ENCODE measurements around the gene SLC41A3.
"Not testable (repeated sequence)": the region's sequence is repeated elsewhere in the genome, so short reads cannot be mapped to it uniquely, and the experiment has no call there.

The SLC41A3 gene

DNA sequence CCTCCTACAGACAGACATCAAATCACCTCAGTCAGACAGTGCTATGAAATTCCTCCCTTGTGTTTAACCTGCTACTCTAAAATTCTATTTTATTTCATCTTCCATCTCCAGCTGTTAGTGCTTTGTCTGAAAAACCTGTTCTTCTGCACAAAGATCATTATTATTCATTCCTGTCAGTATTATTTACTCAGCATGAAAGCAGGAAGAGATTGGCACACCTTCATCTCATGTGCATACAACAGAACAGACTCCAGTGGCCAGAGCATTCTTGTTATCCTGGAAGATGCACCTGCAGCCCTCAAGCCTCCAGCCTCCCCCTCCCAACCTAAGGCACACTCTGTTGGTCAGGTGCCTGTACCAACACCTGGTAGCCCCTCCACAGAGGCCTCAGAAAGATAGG is 116.8 kb downstream of the SLC41A3 start:
- FAIRE-seq: no peak
- DNase-seq (ENCODE audit: insufficient read length, low spot score): no peak
- TF ChIP-seq POU2F2 (IDR thresholded peaks at IDR 0.05; ENCODE audit: low read depth, low read length): no peak

DNA sequence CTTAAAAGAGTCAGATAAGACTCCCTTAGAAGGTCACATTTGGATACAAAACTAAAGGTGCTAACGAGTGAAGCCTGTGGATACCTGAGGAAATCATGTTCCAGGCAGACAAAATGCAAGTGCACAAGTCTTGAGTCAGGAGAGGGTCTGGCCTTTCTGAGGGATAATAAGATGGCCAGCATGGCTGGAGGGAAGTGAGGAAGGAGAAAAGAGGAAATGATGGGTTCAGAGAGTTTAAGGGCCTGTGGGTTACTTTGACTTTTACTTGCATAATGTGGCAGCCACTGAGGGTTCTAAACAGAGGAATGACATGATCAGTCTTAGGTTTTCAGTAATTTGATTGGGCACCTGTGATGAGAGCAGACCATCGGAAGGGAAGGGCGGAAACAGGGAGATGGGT is 118.4 kb downstream of the SLC41A3 start:
- DNase-seq (ENCODE audit: insufficient read length, low spot score): no peak
- no peak for FAIRE-seq
- TF ChIP-seq PAX5 (IDR thresholded peaks at IDR 0.05; ENCODE audit: insufficient read depth, low read length, severe bottlenecking) (no peak), POLR2AphosphoS5 (IDR thresholded peaks at IDR 0.05; ENCODE audit: low read depth, low read length) (no peak), SPI1 (IDR thresholded peaks at IDR 0.05; ENCODE audit: low read depth, low read length) (peak; percentile 27; the same call in 1 of the 2 replicates)

DNA sequence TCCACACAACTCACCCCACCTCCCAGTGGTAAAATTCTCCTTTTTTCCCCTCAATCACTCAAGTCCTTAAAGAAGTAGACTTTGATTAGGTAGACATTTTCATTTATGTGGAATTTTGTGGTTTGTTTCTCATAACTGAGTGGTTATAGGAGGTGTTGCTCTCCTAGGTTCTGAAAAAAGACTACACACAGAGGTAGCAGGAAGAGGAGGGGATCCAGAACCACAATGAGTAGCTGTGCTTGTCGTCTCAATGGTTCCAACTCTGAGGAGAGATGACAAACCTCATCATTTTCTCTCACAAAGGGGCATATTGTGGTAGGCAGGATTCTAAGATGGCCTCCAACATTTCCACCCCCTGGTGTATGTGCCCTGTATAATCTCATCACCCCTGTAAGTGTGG is 120.1 kb downstream of the SLC41A3 start:
- DNase-seq (ENCODE audit: insufficient read length, low spot score); FAIRE-seq: not testable (repeated sequence)

DNA sequence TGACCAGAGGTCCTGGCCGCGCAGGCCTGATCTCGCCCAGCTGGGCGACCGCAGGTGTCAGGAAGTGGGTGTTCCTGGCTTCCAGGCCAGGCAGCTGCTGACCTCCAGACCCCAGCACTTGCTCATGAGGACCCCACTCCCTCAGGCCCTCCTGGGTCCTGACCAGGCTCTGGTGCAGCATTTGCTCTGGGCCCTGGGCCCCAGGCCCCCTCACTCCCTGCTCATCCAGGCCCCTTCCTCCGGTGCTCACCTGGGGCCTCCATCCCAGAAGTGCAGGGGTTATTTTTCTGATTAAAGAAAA is 122.7 kb downstream of the SLC41A3 start:
- no peak for FAIRE-seq
- DNase-seq (ENCODE audit: insufficient read length, low spot score): no peak
- TF ChIP-seq POLR2AphosphoS5 (IDR thresholded peaks at IDR 0.05; ENCODE audit: low read depth, low read length) (no peak), POU2F2 (IDR thresholded peaks at IDR 0.05; ENCODE audit: low read depth, low read length) (no peak), TAF1 (IDR thresholded peaks at IDR 0.05; ENCODE audit: low read depth, low read length) (no peak), POLR2A (IDR thresholded peaks at IDR 0.05; ENCODE audit: low read depth, low read length) (no peak)

DNA sequence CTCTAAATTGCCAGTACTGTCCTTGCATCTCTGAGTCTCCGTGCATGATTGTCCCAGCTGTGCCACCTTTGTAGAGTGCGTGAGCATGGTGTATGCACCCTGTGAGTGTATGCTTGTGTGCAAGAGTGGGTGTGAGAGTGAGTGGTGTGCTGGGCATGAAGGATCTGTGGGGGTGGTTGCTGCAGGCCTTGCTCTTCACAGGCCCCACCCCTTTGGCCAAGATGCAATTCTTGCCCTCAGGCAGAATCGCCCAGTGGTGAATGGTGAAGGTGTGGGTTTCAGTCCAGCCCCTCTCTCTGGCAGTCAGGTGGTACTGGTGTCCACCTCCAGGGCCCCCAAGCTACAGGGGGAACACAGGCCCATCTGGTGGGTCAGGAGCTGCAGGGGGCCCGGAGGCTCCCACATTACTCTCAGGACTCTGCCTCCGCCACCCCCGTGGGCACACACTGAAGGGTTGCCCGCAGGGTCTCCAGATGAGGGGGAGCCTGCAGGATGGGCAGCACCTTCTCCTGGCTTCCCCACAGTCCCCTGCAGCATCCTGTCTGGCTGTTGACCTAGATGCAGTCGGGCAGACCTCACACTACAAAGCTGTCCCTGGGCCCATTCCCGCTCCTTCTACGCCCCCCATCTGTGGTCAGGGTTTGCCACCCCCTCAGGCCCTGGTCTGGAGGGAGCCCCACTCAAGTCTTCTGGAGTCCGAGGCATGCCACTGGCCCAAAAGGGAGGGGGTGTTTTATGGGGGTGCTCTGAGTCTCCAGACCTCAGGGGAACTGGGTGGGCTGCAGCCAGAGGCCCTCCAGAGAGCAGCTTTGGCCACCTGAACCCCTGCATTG is 123.3 kb downstream of the SLC41A3 start:
- no peak for DNase-seq (ENCODE audit: insufficient read length, low spot score)
- TF ChIP-seq POU2F2 (IDR thresholded peaks at IDR 0.05; ENCODE audit: low read depth, low read length): no peak
- no peak for TF ChIP-seq POLR2A (IDR thresholded peaks at IDR 0.05; ENCODE audit: low read depth, low read length)
- TF ChIP-seq TAF1 (IDR thresholded peaks at IDR 0.05; ENCODE audit: low read depth, low read length): no peak
- TF ChIP-seq PAX5 (IDR thresholded peaks at IDR 0.05; ENCODE audit: insufficient read depth, low read length, severe bottlenecking): no peak
- TF ChIP-seq POLR2AphosphoS5 (IDR thresholded peaks at IDR 0.05; ENCODE audit: low read depth, low read length): no peak
- no peak for TF ChIP-seq SPI1 (IDR thresholded peaks at IDR 0.05; ENCODE audit: low read depth, low read length)
- FAIRE-seq: no peak

DNA sequence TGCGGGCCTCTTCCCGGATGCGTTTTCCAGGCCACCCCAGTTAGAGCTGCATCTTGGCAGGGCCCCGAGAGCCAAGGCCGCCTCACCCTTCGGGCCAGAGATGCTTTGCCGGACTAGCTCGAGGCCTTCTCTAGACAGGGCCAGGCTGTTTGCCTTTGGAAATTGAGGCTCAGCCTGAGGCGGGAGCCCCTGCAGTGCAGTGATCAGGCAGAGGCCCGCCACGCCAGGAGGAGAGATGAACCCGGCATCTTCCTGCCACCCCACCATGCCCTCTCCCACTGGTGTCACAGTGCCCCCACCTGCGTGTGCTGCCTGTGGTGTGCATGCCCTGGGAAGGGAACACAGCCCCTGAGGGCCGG is 123.9 kb downstream of the SLC41A3 start:
- FAIRE-seq (no peak), DNase-seq (ENCODE audit: insufficient read length, low spot score) (no peak)
- TF ChIP-seq POLR2A (IDR thresholded peaks at IDR 0.05; ENCODE audit: low read depth, low read length): no peak

DNA sequence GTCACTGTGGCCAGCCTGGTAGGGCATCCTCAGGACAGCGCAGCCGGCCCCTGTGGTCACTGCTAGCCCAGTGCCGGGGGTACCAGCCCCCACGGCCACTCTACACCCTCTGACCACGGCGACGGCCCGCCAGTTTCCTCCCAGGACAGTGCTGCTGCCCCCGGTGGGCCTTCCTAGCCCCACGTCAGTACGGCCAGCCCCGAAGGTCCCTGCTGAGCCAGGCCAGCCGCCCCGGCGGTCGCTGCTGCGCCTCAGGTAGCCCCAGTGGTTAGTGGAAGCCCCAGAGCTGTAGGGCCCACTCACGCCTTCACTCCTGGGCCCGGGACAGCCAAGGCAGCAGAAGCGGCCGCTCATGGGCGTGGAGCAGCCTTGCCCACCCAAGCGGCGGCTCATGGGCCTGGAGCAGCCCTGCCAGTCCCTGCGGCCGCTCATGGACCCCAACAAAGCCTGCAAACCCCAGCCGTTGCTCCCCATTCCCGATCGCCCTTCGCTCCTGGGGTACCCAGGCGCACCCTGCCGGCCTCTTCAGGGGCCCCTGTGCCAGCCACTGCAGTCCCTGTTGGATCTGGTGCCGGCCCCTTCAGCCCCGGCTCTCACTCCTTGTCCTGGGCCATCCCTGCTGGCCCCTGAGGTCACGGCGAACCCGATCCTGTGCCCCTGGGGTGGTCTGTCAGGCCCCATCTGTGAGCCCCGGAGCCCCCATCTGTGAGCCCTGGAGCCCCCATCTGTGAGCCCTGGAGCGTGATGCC is 124.4 kb downstream of the SLC41A3 start:
- TF ChIP-seq POU2F2 (IDR thresholded peaks at IDR 0.05; ENCODE audit: low read depth, low read length) (no peak), POLR2AphosphoS5 (IDR thresholded peaks at IDR 0.05; ENCODE audit: low read depth, low read length) (no peak), PAX5 (IDR thresholded peaks at IDR 0.05; ENCODE audit: insufficient read depth, low read length, severe bottlenecking) (no peak)
- FAIRE-seq (no peak), DNase-seq (ENCODE audit: insufficient read length, low spot score) (no peak)

DNA sequence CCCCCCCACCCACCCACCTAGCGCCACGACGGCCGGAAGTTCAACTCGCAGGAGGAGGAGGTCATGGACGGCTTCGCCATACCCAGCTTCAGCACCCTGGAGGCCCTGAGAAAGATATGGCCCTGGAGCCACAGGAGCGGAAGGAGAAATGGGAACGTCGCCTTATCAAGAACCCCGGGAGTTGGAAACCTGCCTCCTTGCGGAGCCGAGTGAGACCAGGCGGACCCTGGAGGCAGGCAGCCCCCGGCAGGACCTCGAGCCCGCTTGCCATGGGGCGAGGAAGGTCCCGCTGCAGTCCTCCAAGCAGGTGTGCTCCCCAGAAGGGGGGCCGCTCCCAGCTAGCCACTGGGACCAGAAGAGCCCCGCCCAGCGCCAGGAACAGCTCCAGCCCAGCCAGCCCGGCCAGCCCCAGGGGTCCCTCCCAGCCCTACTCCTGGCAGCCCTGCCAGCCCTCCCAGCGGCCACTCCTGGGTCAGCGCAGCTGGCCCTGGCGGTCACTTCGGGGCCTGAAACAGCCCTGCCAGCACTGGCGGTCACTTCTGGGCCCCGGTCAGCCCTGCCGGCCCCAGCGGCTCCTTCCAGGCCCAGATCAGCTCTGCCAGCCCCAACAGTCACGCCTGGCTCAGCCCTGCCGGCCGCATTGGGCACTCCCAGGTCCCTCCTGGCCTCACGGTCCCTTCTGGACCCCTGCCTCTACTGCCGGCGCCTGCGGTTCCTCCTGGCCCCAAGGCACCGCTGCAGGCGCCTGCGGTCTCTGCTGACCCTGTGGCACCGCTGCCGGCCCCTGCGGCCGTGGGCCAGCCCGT is 125.2 kb downstream of the SLC41A3 start:
- no peak for TF ChIP-seq POLR2AphosphoS5 (IDR thresholded peaks at IDR 0.05; ENCODE audit: low read depth, low read length)
- TF ChIP-seq TAF1 (IDR thresholded peaks at IDR 0.05; ENCODE audit: low read depth, low read length): no peak
- TF ChIP-seq PAX5 (IDR thresholded peaks at IDR 0.05; ENCODE audit: insufficient read depth, low read length, severe bottlenecking): no peak
- TF ChIP-seq SPI1 (IDR thresholded peaks at IDR 0.05; ENCODE audit: low read depth, low read length): no peak
- no peak for TF ChIP-seq POU2F2 (IDR thresholded peaks at IDR 0.05; ENCODE audit: low read depth, low read length)
- no peak for TF ChIP-seq POLR2A (IDR thresholded peaks at IDR 0.05; ENCODE audit: low read depth, low read length)
- DNase-seq (ENCODE audit: insufficient read length, low spot score) (peak; percentile 5), FAIRE-seq (no peak)

DNA sequence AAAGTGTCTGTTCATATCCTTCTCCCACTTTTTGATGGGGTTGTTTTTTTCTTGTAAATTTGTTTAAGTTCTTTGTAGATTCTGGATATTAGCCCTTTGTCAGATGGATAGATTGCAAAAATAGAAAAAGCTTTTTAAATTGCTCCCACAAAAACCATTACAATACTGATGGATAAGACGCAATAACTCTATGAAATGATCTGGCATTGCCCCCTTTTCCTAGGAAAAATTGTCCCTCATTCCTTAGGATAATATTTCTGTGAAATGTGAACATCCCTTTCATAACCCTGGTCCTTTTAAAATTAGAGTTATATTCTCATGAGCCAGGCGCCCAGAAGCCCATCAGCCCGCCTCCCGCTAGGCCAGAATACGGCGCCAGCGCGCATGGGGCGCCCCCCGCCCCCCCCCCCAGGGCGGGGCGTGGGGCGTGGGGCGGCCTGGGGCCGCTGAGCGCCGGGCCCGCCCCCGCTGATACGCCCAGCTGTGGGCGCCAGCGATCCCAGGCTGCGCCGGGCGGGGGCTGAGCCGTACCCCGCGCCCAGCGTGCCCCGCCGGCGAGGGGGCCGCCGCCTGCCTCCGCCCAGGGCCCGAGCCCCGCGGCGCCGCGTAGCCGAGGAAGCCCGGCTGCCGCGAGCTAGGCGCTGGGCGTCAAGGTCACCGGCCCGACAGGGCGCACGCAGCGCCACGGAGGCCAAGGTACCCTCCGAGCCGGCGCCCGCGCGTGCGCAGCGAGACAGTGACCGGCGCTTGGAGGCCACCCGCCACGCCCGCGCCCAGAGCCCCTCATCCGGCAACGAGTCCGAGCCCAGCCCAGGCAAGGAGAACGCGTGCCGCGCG is 126.0 kb downstream of the SLC41A3 start:
- TF ChIP-seq TAF1 (IDR thresholded peaks at IDR 0.05; ENCODE audit: low read depth, low read length): no peak
- TF ChIP-seq PAX5 (IDR thresholded peaks at IDR 0.05; ENCODE audit: insufficient read depth, low read length, severe bottlenecking): no peak
- TF ChIP-seq POLR2AphosphoS5 (IDR thresholded peaks at IDR 0.05; ENCODE audit: low read depth, low read length): no peak
- TF ChIP-seq SPI1 (IDR thresholded peaks at IDR 0.05; ENCODE audit: low read depth, low read length): no peak
- no peak for TF ChIP-seq POU2F2 (IDR thresholded peaks at IDR 0.05; ENCODE audit: low read depth, low read length)
- TF ChIP-seq POLR2A (IDR thresholded peaks at IDR 0.05; ENCODE audit: low read depth, low read length): no peak
- no peak for FAIRE-seq
- no peak for DNase-seq (ENCODE audit: insufficient read length, low spot score)

DNA sequence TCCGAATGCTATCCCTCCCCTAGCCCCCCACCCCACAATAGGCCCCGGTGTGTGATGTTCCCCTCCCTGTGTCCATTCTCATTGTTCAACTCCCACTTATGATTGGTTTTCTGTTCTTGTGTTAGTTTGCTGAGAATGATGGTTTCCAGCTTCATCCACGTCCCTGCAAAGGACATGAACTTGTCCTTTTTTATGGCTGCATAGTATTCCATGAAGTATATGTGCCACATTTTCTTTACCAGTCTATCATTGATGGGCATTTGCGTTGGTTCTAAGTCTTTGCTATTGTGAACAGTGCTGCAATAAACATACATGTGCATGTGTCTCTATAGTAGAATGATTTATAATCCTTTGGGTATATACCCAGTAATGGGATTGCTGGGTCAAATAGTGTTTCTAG is 126.9 kb downstream of the SLC41A3 start:
- not testable (repeated sequence) for FAIRE-seq; DNase-seq (ENCODE audit: insufficient read length, low spot score)
